ENCODE measurements around the gene PIK3R6. TPM values are rescaled to one million over a fixed set of nuclear protein-coding genes. Genes with fewer than 3 reads are reported as not detected.

PIK3R6 gene
- polyA plus RNA-seq, 1 donor (not counting 4 experiments of a cell fraction or from before 2014, with no cell fraction given) = 0.03 TPM

GRCh38 chr17:8849311-8850041, 18.0 kb downstream of the PIK3R6 start:
- no peaks in the 10 kb centered on the region for H3K27me3 ChIP-seq (ENCODE audit: control insufficient read depth, extremely low read depth, insufficient read depth, low read length)
- H3K9me1 ChIP-seq (ENCODE audit: control insufficient read depth, extremely low read depth, insufficient read depth, low read length) = no peaks in the 10 kb centered on the region
- no peaks in the 10 kb centered on the region for H3K36me3 ChIP-seq (ENCODE audit: control insufficient read depth in 2 of 2, extremely low read depth in 1 of 2, insufficient read depth in 2 of 2, low read length in 2 of 2)
- TF ChIP-seq CTCF (optimal IDR thresholded peaks at IDR 0.05 in 1 of 3, IDR thresholded peaks at IDR 0.05 in 1 of 3, conservative IDR thresholded peaks at IDR 0.05 in 1 of 3; ENCODE audit: extremely low read depth in 1 of 3, insufficient read depth in 2 of 3, low read length in 3 of 3) (no peak), EZH2 (IDR thresholded peaks at IDR 0.05; ENCODE audit: low read length) (no peak)
- no peaks in the 10 kb centered on the region for H4K20me1 ChIP-seq (ENCODE audit: control insufficient read depth, extremely low read depth, insufficient read depth, low read length)
- dilution Hi-C loops (cut with MboI; ENCODE audit: extremely low pct_ligation_motif_present, low sequenced_read_pairs) = no loop called here
- no peak overlapping the region for H2AFZ ChIP-seq (ENCODE audit: control insufficient read depth, low read length)
- H3K4me3 ChIP-seq (ENCODE audit: control insufficient read depth in 2 of 3, extremely low read depth in 1 of 3, insufficient read depth in 2 of 3, low read depth in 1 of 3, low read length in 3 of 3) = no peak overlapping the region
- no peaks in the 10 kb centered on the region for H3K4me1 ChIP-seq (ENCODE audit: control insufficient read depth, extremely low read depth, insufficient read depth, low read length)
- no peak overlapping the region for H3K9ac ChIP-seq (ENCODE audit: control insufficient read depth, extremely low read depth, insufficient read depth, low read length)
- no peaks in the 10 kb centered on the region for H3K79me2 ChIP-seq (ENCODE audit: control insufficient read depth, insufficient read depth, low read length)
- FAIRE-seq (no peak), DNase-seq (ENCODE audit: low read depth, low spot score) (no peak)
- no peak overlapping the region for H3K4me2 ChIP-seq (ENCODE audit: control insufficient read depth, extremely low read depth, insufficient read depth, low read depth, low read length)
- no peak overlapping the region for H3K27ac ChIP-seq (ENCODE audit: control insufficient read depth, insufficient read depth, low read length)
- no peaks in the 10 kb centered on the region for H3K9me3 ChIP-seq (ENCODE audit: control insufficient read depth, low read depth, low read length)

- TF ChIP-seq EZH2 (IDR thresholded peaks at IDR 0.05; ENCODE audit: low read length) (no peak), CTCF (optimal IDR thresholded peaks at IDR 0.05 in 1 of 3, IDR thresholded peaks at IDR 0.05 in 1 of 3, conservative IDR thresholded peaks at IDR 0.05 in 1 of 3; ENCODE audit: extremely low read depth in 1 of 3, insufficient read depth in 2 of 3, low read length in 3 of 3) (no peak)
- FAIRE-seq (no peak), DNase-seq (ENCODE audit: low read depth, low spot score) (no peak)
- H4K20me1 ChIP-seq (ENCODE audit: control insufficient read depth, extremely low read depth, insufficient read depth, low read length) = no peaks in the 10 kb centered on the region
- H3K4me3 ChIP-seq (ENCODE audit: control insufficient read depth in 2 of 3, extremely low read depth in 1 of 3, insufficient read depth in 2 of 3, low read depth in 1 of 3, low read length in 3 of 3) = no peak overlapping the region
- no peaks in the 10 kb centered on the region for H3K79me2 ChIP-seq (ENCODE audit: control insufficient read depth, insufficient read depth, low read length)
- no peaks in the 10 kb centered on the region for H3K9me3 ChIP-seq (ENCODE audit: control insufficient read depth, low read depth, low read length)
- no peaks in the 10 kb centered on the region for H3K36me3 ChIP-seq (ENCODE audit: control insufficient read depth in 2 of 2, extremely low read depth in 1 of 2, insufficient read depth in 2 of 2, low read length in 2 of 2)
- dilution Hi-C loops (cut with MboI; ENCODE audit: extremely low pct_ligation_motif_present, low sequenced_read_pairs) = no loop called here
- no peaks in the 10 kb centered on the region for H3K4me1 ChIP-seq (ENCODE audit: control insufficient read depth, extremely low read depth, insufficient read depth, low read length)
- no peak overlapping the region for H2AFZ ChIP-seq (ENCODE audit: control insufficient read depth, low read length)
- no peaks in the 10 kb centered on the region for H3K27me3 ChIP-seq (ENCODE audit: control insufficient read depth, extremely low read depth, insufficient read depth, low read length)
- no peak overlapping the region for H3K9ac ChIP-seq (ENCODE audit: control insufficient read depth, extremely low read depth, insufficient read depth, low read length)
- no peak overlapping the region for H3K4me2 ChIP-seq (ENCODE audit: control insufficient read depth, extremely low read depth, insufficient read depth, low read depth, low read length)
- no peak overlapping the region for H3K27ac ChIP-seq (ENCODE audit: control insufficient read depth, insufficient read depth, low read length)
- H3K9me1 ChIP-seq (ENCODE audit: control insufficient read depth, extremely low read depth, insufficient read depth, low read length) = no peaks in the 10 kb centered on the region
Measured at GRCh38 chr17:8847891-8848290, 19.6 kb downstream of the PIK3R6 start.
